Measurements from ENCODE around the gene KCND3. TPM values are rescaled to one million over a fixed set of nuclear protein-coding genes. Genes with fewer than 3 reads are reported as not detected.

Gene KCND3
- total RNA-seq, 1 donor from 2014 or later, result 0.15 TPM

DNA sequence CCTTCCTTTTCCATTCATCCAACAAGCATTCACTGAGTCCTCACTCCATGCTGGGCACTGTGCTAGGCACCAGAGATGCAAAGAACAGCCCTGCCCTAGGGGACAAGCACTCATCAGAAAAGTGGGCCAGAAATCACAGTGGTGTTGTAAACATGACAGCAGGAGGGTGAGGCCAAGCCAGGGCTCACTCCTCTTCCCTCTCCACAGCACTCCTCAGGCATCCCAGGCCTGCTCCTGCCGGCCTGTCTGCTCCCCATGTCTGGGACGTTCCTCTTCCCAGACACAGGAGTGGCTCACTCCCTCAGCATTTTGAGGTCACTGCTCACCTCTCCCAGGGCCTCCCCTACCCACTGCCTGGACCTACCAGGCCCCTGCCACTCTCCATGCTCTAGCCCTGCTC is 61.8 kb downstream of the KCND3 start:
- Mint-ChIP-seq H3K4me1 (ENCODE audit: unreplicated experiment) (no peaks in the 10 kb centered on the region), H3K27me3 (ENCODE audit: unreplicated experiment) (peaks cover 3% of the 10 kb centered on the region), H3K36me3 (ENCODE audit: low read depth, unreplicated experiment) (no peaks in the 10 kb centered on the region), H3K4me3 (ENCODE audit: unreplicated experiment) (no peak overlapping the region), H3K9me3 (ENCODE audit: unreplicated experiment) (no peaks in the 10 kb centered on the region), H3K27ac (ENCODE audit: unreplicated experiment) (no peak overlapping the region)
- no peak for DNase-seq (ENCODE audit: low spot score)
- TF ChIP-seq, protein P1, sequence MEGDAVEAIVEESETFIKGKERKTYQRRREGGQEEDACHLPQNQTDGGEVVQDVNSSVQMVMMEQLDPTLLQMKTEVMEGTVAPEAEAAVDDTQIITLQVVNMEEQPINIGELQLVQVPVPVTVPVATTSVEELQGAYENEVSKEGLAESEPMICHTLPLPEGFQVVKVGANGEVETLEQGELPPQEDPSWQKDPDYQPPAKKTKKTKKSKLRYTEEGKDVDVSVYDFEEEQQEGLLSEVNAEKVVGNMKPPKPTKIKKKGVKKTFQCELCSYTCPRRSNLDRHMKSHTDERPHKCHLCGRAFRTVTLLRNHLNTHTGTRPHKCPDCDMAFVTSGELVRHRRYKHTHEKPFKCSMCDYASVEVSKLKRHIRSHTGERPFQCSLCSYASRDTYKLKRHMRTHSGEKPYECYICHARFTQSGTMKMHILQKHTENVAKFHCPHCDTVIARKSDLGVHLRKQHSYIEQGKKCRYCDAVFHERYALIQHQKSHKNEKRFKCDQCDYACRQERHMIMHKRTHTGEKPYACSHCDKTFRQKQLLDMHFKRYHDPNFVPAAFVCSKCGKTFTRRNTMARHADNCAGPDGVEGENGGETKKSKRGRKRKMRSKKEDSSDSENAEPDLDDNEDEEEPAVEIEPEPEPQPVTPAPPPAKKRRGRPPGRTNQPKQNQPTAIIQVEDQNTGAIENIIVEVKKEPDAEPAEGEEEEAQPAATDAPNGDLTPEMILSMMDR (IDR thresholded peaks at IDR 0.05; ENCODE audit: unreplicated experiment), result no peak

DNA sequence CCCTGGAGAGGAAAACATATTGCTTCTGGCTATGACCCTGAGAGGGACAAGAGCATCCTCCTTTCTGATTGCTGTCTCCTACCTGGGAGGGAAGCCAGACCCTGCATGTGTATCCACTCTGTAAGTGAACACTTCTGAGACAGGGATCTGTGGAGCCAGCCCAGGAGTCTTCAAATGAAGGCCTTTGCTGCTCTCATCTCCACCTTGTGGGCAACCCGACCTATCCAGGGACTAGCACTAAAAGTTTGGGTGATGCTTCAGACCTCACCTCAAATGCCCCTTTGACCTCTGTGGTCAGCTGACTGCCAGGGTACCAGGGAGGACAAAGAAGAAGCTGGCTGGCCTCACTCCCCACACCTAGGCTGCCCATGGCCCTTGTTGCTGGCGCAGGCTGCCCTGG is 64.7 kb downstream of the KCND3 start:
- Mint-ChIP-seq H3K27ac (ENCODE audit: unreplicated experiment) (no peak overlapping the region), H3K27me3 (ENCODE audit: unreplicated experiment) (peaks cover 7% of the 10 kb centered on the region), H3K4me1 (ENCODE audit: unreplicated experiment) (no peaks in the 10 kb centered on the region), H3K36me3 (ENCODE audit: low read depth, unreplicated experiment) (no peaks in the 10 kb centered on the region), H3K9me3 (ENCODE audit: unreplicated experiment) (no peaks in the 10 kb centered on the region), H3K4me3 (ENCODE audit: unreplicated experiment) (no peak overlapping the region)
- TF ChIP-seq, protein P1 (IDR thresholded peaks at IDR 0.05; ENCODE audit: unreplicated experiment), result no peak
- no peak for DNase-seq (ENCODE audit: low spot score)

DNA sequence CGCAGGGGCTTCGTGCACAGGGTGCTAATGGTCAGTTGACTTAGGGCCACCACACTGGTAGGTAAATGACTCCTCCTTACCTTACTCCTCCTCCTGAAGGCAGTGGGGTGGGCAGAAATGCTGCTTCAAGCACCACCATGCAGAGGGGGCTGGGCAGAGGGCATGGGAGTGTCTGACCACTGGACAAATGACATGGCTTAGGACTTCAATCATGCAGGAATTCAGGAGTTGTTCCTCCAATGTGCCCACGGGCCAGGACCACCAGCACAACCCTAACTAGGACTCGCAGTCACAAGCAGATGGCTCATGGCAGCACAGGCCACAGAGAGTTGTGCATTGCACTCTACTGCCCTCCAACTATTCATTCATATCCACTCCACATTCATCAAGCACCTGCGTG is 65.7 kb downstream of the KCND3 start:
- Mint-ChIP-seq H3K36me3 (ENCODE audit: low read depth, unreplicated experiment) (no peaks in the 10 kb centered on the region), H3K27me3 (ENCODE audit: unreplicated experiment) (peaks cover 10% of the 10 kb centered on the region), H3K27ac (ENCODE audit: unreplicated experiment) (no peak overlapping the region), H3K9me3 (ENCODE audit: unreplicated experiment) (no peaks in the 10 kb centered on the region), H3K4me3 (ENCODE audit: unreplicated experiment) (no peak overlapping the region), H3K4me1 (ENCODE audit: unreplicated experiment) (no peaks in the 10 kb centered on the region)
- TF ChIP-seq, protein P1 (IDR thresholded peaks at IDR 0.05; ENCODE audit: unreplicated experiment), result no peak
- DNase-seq (ENCODE audit: low spot score), result no peak

DNA sequence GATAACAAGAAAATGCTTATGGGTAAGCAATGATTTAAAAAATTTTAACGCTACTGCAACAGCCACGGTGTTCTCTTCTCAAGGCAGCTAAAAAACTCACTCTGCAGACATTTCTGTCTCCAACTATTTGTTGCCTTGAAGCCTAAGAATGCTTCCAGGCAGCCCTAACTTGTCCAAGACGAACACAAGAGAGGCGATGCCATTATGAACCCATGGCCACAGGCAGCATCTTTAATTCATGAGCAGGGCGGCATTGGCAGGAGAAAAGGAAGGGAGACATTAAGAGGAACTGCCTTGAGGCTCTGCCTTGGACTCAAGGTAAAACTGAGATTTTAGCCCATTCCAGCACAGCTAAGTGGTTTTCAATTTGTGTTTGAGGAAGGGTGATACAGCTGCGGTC is 67.5 kb downstream of the KCND3 start:
- Mint-ChIP-seq H3K4me3 (ENCODE audit: unreplicated experiment) (no peak overlapping the region), H3K27me3 (ENCODE audit: unreplicated experiment) (peaks cover 10% of the 10 kb centered on the region), H3K9me3 (ENCODE audit: unreplicated experiment) (no peaks in the 10 kb centered on the region), H3K36me3 (ENCODE audit: low read depth, unreplicated experiment) (no peaks in the 10 kb centered on the region), H3K4me1 (ENCODE audit: unreplicated experiment) (no peaks in the 10 kb centered on the region), H3K27ac (ENCODE audit: unreplicated experiment) (no peak overlapping the region)
- no peak for DNase-seq (ENCODE audit: low spot score)
- TF ChIP-seq, protein P1 (IDR thresholded peaks at IDR 0.05; ENCODE audit: unreplicated experiment), result no peak

DNA sequence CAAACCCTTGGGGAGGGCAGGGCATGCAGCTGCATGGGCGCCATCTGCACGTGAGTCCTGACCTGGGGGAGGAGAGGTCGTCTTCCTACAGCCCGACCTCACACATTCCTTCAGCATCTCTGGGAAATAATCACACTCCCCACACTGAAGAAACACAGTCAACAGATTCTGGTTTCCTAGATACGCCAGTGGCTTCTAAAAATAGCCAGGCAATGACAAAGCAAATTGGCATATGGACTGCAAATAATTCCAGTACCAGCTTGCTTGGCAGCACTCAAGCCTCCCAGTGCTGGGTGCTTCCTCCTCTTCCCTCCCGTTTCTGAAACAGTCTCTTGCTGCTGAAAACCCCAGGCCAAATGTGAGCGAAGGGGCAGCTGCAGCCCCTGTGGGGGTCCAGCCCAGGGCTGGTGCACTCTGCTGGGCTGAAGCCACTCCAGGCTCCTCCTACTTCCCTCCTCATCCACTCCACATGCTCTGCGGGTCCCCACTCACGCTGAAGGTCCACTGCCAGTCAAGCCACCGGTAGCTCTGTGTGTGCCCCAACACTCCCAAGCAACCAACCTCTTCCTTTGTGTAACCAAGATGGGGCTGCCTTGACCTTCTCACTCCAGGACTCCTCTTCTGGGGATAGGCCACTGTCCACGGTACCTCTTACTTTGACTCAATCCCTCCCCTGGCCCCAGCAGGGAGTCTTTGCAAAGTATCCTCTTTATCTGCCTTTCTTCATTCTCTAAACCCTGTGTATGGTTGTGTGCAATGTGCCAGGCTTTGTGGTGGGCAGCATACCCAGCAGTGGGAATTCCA is 69.0 kb downstream of the KCND3 start:
- Mint-ChIP-seq H3K36me3 (ENCODE audit: low read depth, unreplicated experiment) (no peaks in the 10 kb centered on the region), H3K4me1 (ENCODE audit: unreplicated experiment) (no peaks in the 10 kb centered on the region), H3K9me3 (ENCODE audit: unreplicated experiment) (no peaks in the 10 kb centered on the region), H3K27ac (ENCODE audit: unreplicated experiment) (no peak overlapping the region), H3K4me3 (ENCODE audit: unreplicated experiment) (no peak overlapping the region), H3K27me3 (ENCODE audit: unreplicated experiment) (peaks cover 11% of the 10 kb centered on the region)
- DNase-seq (ENCODE audit: low spot score), result no peak
- TF ChIP-seq, protein P1 (IDR thresholded peaks at IDR 0.05; ENCODE audit: unreplicated experiment), result no peak
